SK-N-SH (cell line): ENCODE data around the gene BMPR1B. TPM values are rescaled to one million over a fixed set of nuclear protein-coding genes. Genes with fewer than 3 reads are reported as not detected.

Experiments
- CTCF ChIA-PET: fragments of 300-600, 350-600 bp; formaldehyde crosslinking; extraction: SDS; loops from one replicate; lab custom pipeline; 2021; lab: Yijun Ruan, JAX
- POLR2A ChIA-PET: fragments of 350-600 bp; sonication (Branson Sonifier 250); formaldehyde crosslinking; extraction: SDS; loops from one replicate; lab custom pipeline; 2020; ENCODE audit warnings: antibody characterized with exemption, inconsistent platforms; lab: Yijun Ruan, JAX
- DNase-seq: peaks from one replicate; pipeline ENCODE4 v3.0.0; 2012
- H2AFZ ChIP-seq: fragments of 200-600 bp; sonication (generic); 2 replicates; pipeline ENCODE4 v1.8.1; 2016; ENCODE audit warnings: antibody characterized with exemption, mild to moderate bottlenecking, low read depth
- H3F3A ChIP-seq: fragments of 200-600 bp; sonication (generic); replicated peaks from 2 replicates; pipeline ENCODE3; 2016; ENCODE audit warnings: antibody characterized with exemption, mild to moderate bottlenecking; ENCODE audit not compliant: insufficient read depth
- H3K27ac ChIP-seq, 2 experiments: fragments of 200-500 bp in 1 of 2; fragments of 200-600 bp in 1 of 2; sonication (Bioruptor generic) in 1 of 2; sonication (generic), shearing (Covaris generic) in 1 of 2; 2 replicates each; pipeline versions ENCODE4 v1.5.1 to v1.6.1; 2014 to 2016; ENCODE audit warnings: low read depth in 2 of 2, inconsistent platforms in 1 of 2, low read length in 1 of 2, mild to moderate bottlenecking in 1 of 2, mixed read lengths in 1 of 2
- H3K27me3 ChIP-seq: fragments of 200-600 bp; sonication (generic), shearing (Covaris generic); 2 replicates; pipeline ENCODE4 v1.6.1; 2016; ENCODE audit warnings: mixed run types; ENCODE audit not compliant: insufficient read depth
- H3K36me3 ChIP-seq, 2 experiments: fragments of 200-500 bp in 1 of 2; fragments of 200-600 bp in 1 of 2; sonication (Bioruptor generic) in 1 of 2; sonication (generic) in 1 of 2; replicated peaks in 1 of 2; 2 replicates each; pipeline versions ENCODE3 to v1.5.1; 2014 to 2016; ENCODE audit warnings: low read length in 1 of 2, mild to moderate bottlenecking in 1 of 2; ENCODE audit not compliant: insufficient read depth in 2 of 2, control insufficient read depth in 1 of 2
- H3K4me1 ChIP-seq, 2 experiments: fragments of 200-500 bp in 1 of 2; fragments of 200-600 bp in 1 of 2; sonication (Bioruptor generic) in 1 of 2; sonication (generic), shearing (Covaris generic) in 1 of 2; 2 replicates each; pipeline versions ENCODE4 v1.5.1 to v1.6.1; 2014 to 2016; ENCODE audit warnings: low read depth in 1 of 2, low read length in 1 of 2, mixed run types in 1 of 2; ENCODE audit not compliant: insufficient read depth in 2 of 2, control insufficient read depth in 1 of 2
- H3K4me2 ChIP-seq: fragments of 200-600 bp; sonication (generic), shearing (Covaris generic); 2 replicates; pipeline ENCODE4 v1.6.1; 2017; ENCODE audit warnings: mixed run types
- H3K4me3 ChIP-seq, 2 experiments: fragments of 200-500 bp in 1 of 2; fragments of 200-600 bp in 1 of 2; sonication (Bioruptor generic) in 1 of 2; sonication (generic), shearing (Covaris generic) in 1 of 2; 2 replicates each; pipeline versions ENCODE4 v1.5.1 to v1.8.1; 2014 to 2016; ENCODE audit warnings: low read depth in 2 of 2, inconsistent platforms in 1 of 2, low read length in 1 of 2, mild to moderate bottlenecking in 1 of 2, mixed read lengths in 1 of 2, moderate library complexity in 1 of 2
- H3K79me2 ChIP-seq: fragments of 200-600 bp; sonication (generic); 2 replicates; pipeline ENCODE4 v1.8.1; 2017; ENCODE audit warnings: mild to moderate bottlenecking; ENCODE audit not compliant: insufficient read depth
- H3K9ac ChIP-seq: fragments of 200-600 bp; sonication (generic); 2 replicates; pipeline ENCODE4 v1.6.1; 2017; ENCODE audit warnings: mixed run types
- H3K9me2 ChIP-seq: fragments of 200-600 bp; sonication (generic); 2 replicates; pipeline ENCODE4 v1.6.1; 2017; ENCODE audit warnings: mixed run types
- H3K9me3 ChIP-seq: fragments of 200-600 bp; sonication (generic); 2 replicates; pipeline ENCODE4 v1.6.1; 2017; ENCODE audit warnings: mixed run types, mild to moderate bottlenecking, moderate library complexity
- H4K20me1 ChIP-seq: fragments of 200-600 bp; sonication (generic); 2 replicates; pipeline ENCODE4 v1.6.1; 2017; ENCODE audit warnings: mild to moderate bottlenecking, mixed run types; ENCODE audit not compliant: insufficient read depth
- ELF1 ChIP-seq: IDR thresholded peaks from 2 replicates; pipeline ENCODE4 v1.4.0; 2012
- EP300 ChIP-seq, 2 experiments: IDR thresholded peaks; 2 replicates each; pipeline versions ENCODE4 v1.4.0 to v1.6.1; 2012; ENCODE audit warnings: borderline replicate concordance in 1 of 2, low read depth in 1 of 2, low read length in 1 of 2
- FOXM1 ChIP-seq: IDR thresholded peaks from 2 replicates; pipeline ENCODE4 v1.4.0; 2012; ENCODE audit warnings: low read depth, mild to moderate bottlenecking
- GABPA ChIP-seq: IDR thresholded peaks from 2 replicates; pipeline ENCODE4 v1.4.0; 2012; ENCODE audit warnings: low read depth, mild to moderate bottlenecking
- IRF3 ChIP-seq: fragments of 150-350 bp; IDR thresholded peaks from 2 replicates; pipeline ENCODE4 v1.6.1; 2016; ENCODE audit warnings: mild to moderate bottlenecking, low read depth, low read length
- JUND ChIP-seq: IDR thresholded peaks from 2 replicates; pipeline ENCODE4 v1.4.0; 2012
- MAX ChIP-seq: IDR thresholded peaks from 2 replicates; pipeline ENCODE4 v1.4.0; 2012; ENCODE audit warnings: low read depth
- NFIC ChIP-seq: IDR thresholded peaks from 2 replicates; pipeline ENCODE4 v1.4.0; 2012; ENCODE audit warnings: borderline replicate concordance
- RAD21 ChIP-seq: IDR thresholded peaks from 2 replicates; pipeline ENCODE4 v1.6.1; 2012; ENCODE audit warnings: mild to moderate bottlenecking, low read length
- RCOR1 ChIP-seq: fragments of 150-350 bp; IDR thresholded peaks from 2 replicates; pipeline ENCODE4 v1.6.1; 2017; ENCODE audit warnings: antibody characterized with exemption, low read length
- RFX5 ChIP-seq: IDR thresholded peaks from 2 replicates; pipeline ENCODE4 v1.6.1; 2012; ENCODE audit warnings: mild to moderate bottlenecking, improper control_type of control experiment, low read length
- RXRA ChIP-seq: IDR thresholded peaks from 2 replicates; pipeline ENCODE4 v1.4.0; 2012; ENCODE audit warnings: low read depth, mild to moderate bottlenecking, borderline replicate concordance
- SIN3A ChIP-seq: IDR thresholded peaks from 2 replicates; pipeline ENCODE4 v1.6.1; 2012; ENCODE audit warnings: low read depth, mild to moderate bottlenecking, low read length, moderate library complexity, borderline replicate concordance
- SMC3 ChIP-seq: IDR thresholded peaks from 2 replicates; pipeline ENCODE4 v1.6.1; 2012; ENCODE audit warnings: low read depth, low read length, improper control_type of control experiment
- TAF1 ChIP-seq: IDR thresholded peaks from 2 replicates; pipeline ENCODE4 v1.6.1; 2012; ENCODE audit warnings: low read depth, mild to moderate bottlenecking, low read length, moderate library complexity, borderline replicate concordance
- TEAD4 ChIP-seq: IDR thresholded peaks from 2 replicates; pipeline ENCODE4 v1.4.0; 2012; ENCODE audit warnings: mild to moderate bottlenecking, borderline replicate concordance; ENCODE audit not compliant: insufficient read depth
- USF2 ChIP-seq: fragments of 150-350 bp; IDR thresholded peaks from 2 replicates; pipeline ENCODE4 v1.6.1; 2017; ENCODE audit warnings: antibody characterized with exemption, low read length, low read depth, borderline replicate concordance
- WGBS: methylation state at CpG from one replicate; pipeline ENCODE4 v1.1.6; 2017; ENCODE audit warnings: low lambda C conversion rate; 5-methylcytosine and 5-hydroxymethylcytosine counted together
- polyA plus RNA-seq, 3 experiments: library from polyadenylated mRNA; depleted of rRNA; stranded (reverse); fragments of >200 nt; gene quantifications; 2 replicates each; pipeline ENCODE4 v1.2.3, GENCODE V29; 2012

The BMPR1B gene
- polyA plus RNA-seq, 1 of the 3 experiments (the other 2 are of a cell fraction), result 0.16 TPM

DNA sequence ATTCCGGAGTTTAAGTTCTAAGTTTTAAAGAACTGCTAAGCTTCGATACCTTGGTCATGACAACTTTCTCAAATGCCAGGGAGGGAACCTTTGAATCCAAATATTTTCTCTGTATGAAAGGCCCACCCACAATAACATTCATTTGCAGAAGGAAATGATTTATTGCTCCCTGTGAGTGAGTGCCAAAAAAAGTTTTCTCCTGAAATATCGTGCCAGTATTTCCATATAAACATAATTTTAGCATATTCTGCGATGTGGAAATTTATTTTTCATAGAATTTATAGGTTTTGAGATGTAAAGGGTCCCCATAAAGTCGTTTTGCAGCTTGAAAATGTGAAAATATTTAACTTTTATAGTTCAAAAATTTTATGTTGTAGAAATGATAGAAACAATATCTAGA, 53.9 kb downstream of the BMPR1B start:
- Histone ChIP-seq H3K27me3 (no peaks in the 10 kb centered on the region), H3K9me3 (no peaks in the 10 kb centered on the region), H3F3A (no peaks in the 10 kb centered on the region), H3K4me1 (peaks cover 0 to 4% of the 10 kb centered on the region in 2 experiments; a peak in 1 of 4 replicates), H3K9me2 (no peaks in the 10 kb centered on the region), H3K79me2 (no peaks in the 10 kb centered on the region), H3K9ac (no peak overlapping the region), H3K36me3 (no peaks in the 10 kb centered on the region), H3K4me3 (no peak overlapping the region), H3K27ac (no peak overlapping the region), H3K4me2 (no peak overlapping the region), H4K20me1 (no peaks in the 10 kb centered on the region), H2AFZ (no peak overlapping the region)
- no peak for TF ChIP-seq GABPA
- no peak for TF ChIP-seq SMC3
- TF ChIP-seq IRF3, result no peak
- TF ChIP-seq RCOR1, result no peak
- TF ChIP-seq SIN3A, result no peak
- no peak for TF ChIP-seq TAF1
- DNase-seq, result no peak
- CTCF ChIA-PET, result interaction anchor here (0.6 to 2.1 kb wide), 5 partner anchors 10 to 731 kb away, joined by 3 to 5 read pairs (median 3); no protein-coding TSS in a partner anchor
- WGBS, result 57% methylated on average over 5 of the region's 5 CpGs
- POLR2A ChIA-PET, result no interaction called here

DNA sequence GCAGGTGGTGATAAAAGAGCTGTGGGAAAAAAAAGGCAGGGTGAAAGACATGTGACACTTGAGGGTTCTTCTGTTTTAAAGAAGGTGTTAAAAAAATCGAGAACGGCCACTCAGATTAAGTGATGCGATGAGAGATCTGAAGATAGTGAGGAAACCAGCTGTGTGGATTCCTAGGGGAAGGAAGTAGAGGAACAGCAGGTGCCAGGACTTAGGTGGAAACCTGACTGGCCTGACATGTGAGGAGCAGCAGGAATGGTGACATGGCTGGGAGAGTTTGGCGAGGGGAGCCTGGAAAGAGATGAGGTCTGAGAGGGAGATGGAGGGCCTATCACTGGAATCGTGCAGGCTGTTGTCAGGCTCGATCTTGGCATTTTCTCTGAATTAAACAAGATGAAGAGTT, 55.5 kb downstream of the BMPR1B start:
- no peak overlapping the region for H3K4me3 ChIP-seq
- no peak overlapping the region for H3K27ac ChIP-seq
- H3K9me2 ChIP-seq, result no peaks in the 10 kb centered on the region
- H2AFZ ChIP-seq, result no peak overlapping the region
- no peaks in the 10 kb centered on the region for H3K9me3 ChIP-seq
- WGBS, result 74% methylated on average over 6 of the region's 6 CpGs
- H3K27me3 ChIP-seq, result no peaks in the 10 kb centered on the region
- no peak overlapping the region for H3K4me2 ChIP-seq
- H3K4me1 ChIP-seq, result peaks cover 0 to 4% of the 10 kb centered on the region in 2 experiments; a peak in 1 of 4 replicates
- H4K20me1 ChIP-seq, result no peaks in the 10 kb centered on the region
- H3K9ac ChIP-seq, result no peak overlapping the region
- CTCF ChIA-PET, result no interaction called here
- H3F3A ChIP-seq, result no peaks in the 10 kb centered on the region
- TF ChIP-seq TAF1 (no peak), RAD21 (no peak), JUND (no peak), NFIC (no peak)
- TF ChIP-seq, all 33 proteins: peak for 0
- H3K36me3 ChIP-seq, result no peaks in the 10 kb centered on the region
- POLR2A ChIA-PET, result no interaction called here
- no peak for DNase-seq
- no peaks in the 10 kb centered on the region for H3K79me2 ChIP-seq

DNA sequence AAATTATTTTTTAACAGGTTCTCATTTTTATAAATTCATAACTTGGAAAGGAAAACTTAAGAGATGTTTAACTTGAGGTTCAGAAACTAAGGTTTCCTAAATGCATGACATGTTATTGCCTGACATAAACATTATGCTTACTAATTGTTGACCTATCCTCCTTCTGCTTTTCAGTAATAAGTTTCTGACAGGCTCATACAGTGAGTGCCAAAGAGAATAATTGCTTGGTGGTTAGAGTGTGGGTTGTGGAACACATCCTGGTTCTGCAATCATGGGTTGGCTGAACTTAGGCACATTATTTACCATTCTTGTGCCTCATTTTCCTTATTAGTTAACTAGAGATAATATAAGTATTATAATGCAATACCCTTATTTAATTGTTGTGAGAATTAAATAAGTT, 56.5 kb downstream of the BMPR1B start:
- TF ChIP-seq FOXM1 (no peak), TEAD4 (no peak), MAX (no peak), ELF1 (no peak), USF2 (no peak), RFX5 (no peak), EP300 (IDR thresholded peaks at IDR 0.05; ENCODE audit: borderline replicate concordance in 1 of 2, low read depth in 1 of 2, low read length in 1 of 2) (no peak), RXRA (no peak)
- Histone ChIP-seq H4K20me1 (no peaks in the 10 kb centered on the region), H3K36me3 (no peaks in the 10 kb centered on the region), H3K27ac (no peak overlapping the region), H3K4me3 (no peak overlapping the region), H3K27me3 (no peaks in the 10 kb centered on the region), H3K9ac (no peak overlapping the region), H3K9me3 (no peaks in the 10 kb centered on the region), H3K9me2 (no peaks in the 10 kb centered on the region), H3F3A (no peaks in the 10 kb centered on the region), H2AFZ (no peak overlapping the region), H3K4me2 (no peak overlapping the region), H3K4me1 (peaks cover 0 to 4% of the 10 kb centered on the region in 2 experiments; a peak in 1 of 4 replicates), H3K79me2 (no peaks in the 10 kb centered on the region)
- CTCF ChIA-PET, result no interaction called here
- no peak for DNase-seq
- POLR2A ChIA-PET, result no interaction called here
